ENCODE measurements around the gene LRRC72.
"Not testable (repeated sequence)": the region's sequence is repeated elsewhere in the genome, so short reads cannot be mapped to it uniquely, and the experiment has no call there.

The LRRC72 gene

GRCh38 chr7:16583834-16584233 lies 57.2 kb downstream of the LRRC72 start:
- no peak for DNase-seq

DNA sequence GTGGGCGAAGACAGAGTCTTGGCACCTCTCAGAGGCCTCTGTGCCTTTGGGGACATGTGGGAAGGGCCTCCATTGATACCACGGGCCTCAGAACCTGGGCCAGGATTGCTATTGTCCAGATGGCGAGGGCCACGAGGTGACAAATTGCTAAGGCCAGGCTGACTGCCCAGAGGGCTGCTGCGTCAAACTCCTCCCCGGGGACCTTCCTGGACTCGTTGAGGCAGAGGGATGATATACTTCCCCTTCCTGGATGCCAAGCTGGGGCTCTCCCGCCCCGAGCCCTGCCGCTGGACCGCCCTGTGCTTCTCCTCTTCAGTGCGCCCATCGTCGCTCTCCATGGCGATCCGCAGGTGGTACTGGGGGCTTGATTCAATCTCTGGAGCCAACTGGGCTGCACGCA lies 58.9 kb downstream of the LRRC72 start:
- DNase-seq = no peak

GRCh38 chr7:16586081-16586874 lies 59.7 kb downstream of the LRRC72 start:
- no peak for DNase-seq

GRCh38 chr7:16587129-16587528 lies 60.5 kb downstream of the LRRC72 start:
- no peak for DNase-seq

DNA sequence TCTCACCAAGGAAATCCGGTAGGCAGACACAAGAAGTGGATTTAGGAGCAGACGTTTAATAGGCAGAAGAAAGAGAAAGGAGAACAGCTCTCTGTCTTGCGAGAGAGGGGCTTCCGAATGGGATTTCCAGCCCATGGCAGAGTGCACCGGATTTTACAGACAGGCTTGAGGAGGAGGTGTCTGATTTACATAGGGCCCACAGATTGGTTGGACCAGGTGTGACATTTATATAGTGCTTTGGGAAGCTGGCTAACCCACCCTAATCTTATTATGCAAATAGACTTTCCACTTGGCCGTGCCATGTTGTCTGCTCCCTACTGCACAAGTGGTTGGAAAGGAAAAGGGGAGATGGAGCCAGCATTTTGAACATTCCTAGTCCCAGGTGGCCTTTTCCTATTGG lies 61.2 kb downstream of the LRRC72 start:
- DNase-seq = no peak

GRCh38 chr7:16589881-16590280 lies 63.3 kb downstream of the LRRC72 start:
- no peak for DNase-seq

DNA sequence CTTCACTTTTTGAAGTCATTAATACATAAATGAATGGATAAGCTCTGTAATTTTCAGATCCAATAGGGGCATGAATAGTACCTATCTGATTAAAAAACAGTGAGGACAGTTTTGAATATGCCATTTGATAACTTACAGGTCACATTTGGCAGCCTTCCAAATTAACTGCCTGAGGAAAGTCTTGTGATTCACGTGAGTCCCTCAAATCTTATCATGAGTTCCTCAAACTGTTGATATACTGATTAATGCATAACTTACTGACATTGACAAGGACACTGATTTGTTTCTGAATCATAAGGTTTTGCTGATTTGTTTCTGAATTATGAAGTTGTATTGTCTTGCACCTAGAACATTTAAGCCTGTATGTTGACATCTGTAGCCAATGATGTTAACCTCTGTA lies 63.8 kb downstream of the LRRC72 start:
- no peak for DNase-seq

GRCh38 chr7:16592395-16592794 lies 65.8 kb downstream of the LRRC72 start:
- no peak for DNase-seq

DNA sequence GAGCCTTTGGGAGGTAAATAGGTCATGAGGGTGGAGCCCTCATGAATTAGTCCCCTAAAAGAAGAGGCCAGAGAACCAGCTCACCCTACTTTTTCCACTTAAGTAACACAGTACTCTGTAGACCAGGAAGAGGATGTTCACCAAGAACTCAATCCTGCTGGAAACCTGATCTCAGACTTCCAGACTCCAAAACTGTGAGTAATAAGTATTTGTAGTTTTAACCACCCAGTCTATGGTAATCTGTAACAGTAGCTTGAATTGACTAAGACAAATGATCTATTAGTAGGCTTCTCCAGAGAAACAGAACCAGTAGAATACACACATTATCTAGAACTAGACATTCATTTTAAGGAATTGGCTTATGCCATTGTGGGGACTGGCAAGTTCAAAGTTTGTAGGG lies 67.4 kb downstream of the LRRC72 start:
- no peak for DNase-seq

GRCh38 chr7:16594676-16595075 lies 68.1 kb downstream of the LRRC72 start:
- DNase-seq = no peak

DNA sequence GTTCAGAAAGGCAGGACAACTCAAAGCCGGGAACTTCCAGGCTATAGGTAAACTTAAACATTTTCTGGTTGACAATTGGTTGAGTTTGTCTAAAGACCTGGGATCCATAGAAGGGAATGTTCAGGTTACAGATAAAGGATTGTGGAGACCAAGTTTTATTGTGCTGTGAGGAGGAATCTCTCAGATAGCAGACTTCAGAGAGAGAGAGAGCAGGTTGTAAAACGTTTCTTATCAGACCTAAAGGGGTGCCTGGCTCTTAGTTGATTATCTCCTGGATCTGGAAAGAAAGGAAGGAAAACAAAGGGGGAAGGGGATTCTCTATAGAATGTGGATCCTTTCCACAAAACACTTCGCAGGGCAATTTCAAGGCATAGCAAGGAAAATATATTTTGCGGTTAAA lies 69.0 kb downstream of the LRRC72 start:
- not testable (repeated sequence) for DNase-seq

- DNase-seq = no peak
Measured at GRCh38 chr7:16598015-16598414, 71.4 kb downstream of the LRRC72 start.

GRCh38 chr7:16599860-16600259 lies 73.2 kb downstream of the LRRC72 start:
- DNase-seq = no peak

DNA sequence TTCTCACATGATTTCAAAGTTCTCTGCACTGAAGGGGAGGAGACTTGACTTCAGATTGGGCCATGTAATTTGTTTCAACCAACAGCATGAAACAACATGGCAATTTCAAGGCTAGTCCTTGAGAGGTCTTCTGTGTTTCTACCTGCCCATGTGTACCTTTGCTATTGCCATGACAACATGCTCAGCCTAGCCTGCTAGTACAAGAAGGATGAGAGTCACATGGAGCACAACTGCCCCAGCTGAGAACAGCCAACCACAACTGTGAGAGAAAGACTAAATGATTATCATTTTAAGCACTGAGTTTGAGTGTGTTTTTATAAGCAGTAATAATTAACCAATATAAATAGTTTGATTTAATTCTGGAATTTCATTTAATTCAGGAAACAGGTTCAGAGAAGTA lies 77.0 kb downstream of the LRRC72 start:
- no peak for DNase-seq

DNA sequence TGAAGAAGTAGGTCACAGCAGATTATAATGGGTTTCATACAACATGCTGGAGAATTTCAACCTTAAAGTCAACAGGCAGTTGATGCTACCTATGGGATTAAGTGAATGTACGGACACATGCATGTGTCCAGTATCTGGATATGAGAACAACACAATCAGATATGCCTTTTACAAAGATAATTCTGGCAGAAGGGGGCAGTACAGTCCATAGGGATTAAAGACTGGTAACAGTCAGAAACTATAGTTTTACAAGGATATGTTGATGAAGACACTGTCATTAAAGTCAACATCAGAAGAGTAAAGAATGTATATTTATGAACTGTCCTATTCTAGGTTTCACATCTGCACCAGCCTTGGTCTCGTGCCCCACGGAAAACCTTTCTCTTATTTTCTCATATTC lies 77.4 kb downstream of the LRRC72 start:
- no peak for DNase-seq

GRCh38 chr7:16606704-16607103 lies 80.1 kb downstream of the LRRC72 start:
- no peak for DNase-seq

DNA sequence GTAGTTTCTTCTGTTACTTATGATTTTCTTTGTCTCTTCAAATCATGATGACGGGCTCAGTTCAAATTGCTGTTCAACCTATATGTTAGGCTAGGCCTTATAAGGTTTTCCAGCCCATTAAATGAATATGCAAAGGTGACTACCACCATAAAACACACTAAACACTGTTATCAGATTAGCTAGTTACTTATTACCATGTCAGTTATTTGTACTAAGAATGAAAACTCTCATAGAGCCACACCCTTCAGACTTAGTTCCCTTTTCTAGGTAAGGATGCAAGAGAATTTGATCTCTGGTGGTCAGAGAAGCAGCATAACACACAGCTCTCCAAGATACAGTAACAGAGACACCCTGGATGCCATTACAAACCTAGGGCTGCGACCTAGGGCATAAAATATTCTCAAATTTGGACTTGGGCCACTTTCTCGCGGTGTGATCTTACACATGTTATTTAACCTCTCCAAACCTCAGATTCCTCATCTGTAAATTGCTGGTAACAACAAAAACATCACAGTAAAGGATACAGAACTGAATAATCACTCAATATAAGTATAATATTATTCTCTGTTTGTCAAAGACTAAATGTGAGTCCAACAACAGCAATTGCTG lies 83.3 kb downstream of the LRRC72 start:
- no peak for DNase-seq

DNA sequence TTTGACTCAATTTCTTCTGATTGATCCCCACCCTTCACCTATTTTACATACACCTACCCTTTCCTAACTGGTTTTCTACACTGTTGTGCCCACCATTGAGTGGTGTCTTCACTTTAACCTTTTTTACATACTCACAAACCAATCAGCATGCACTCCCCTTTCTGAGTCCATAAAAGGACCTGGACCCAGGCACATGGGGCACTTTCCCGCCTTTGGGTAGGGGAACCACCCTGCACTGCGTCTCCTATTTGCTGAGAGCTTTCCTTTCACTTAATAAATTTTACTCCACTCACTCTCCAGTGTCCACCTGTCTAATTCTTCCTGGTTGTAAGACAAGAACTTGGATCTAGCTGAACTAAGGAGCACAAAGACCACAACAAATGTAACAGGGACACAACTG lies 85.1 kb downstream of the LRRC72 start:
- DNase-seq = no peak

DNA sequence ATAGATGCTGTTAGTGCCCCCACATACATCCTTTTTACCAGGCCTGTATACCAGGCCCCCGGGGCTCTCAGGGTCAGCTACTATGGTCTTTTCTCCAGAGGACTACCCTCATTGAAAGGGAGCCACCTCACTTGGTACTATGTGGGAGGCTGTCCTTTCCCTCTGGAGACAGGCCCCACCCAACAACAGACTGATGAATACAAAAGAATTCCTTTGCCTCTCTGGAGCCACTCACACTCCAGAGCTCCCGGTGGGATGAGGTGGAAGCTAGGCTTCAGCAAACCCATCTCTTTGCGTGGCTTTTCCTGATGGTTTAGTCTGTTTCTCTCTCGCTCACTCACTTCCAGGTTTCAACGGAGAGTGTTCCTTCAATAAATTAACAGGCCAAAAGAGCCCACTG lies 88.6 kb downstream of the LRRC72 start:
- no peak for DNase-seq

- no peak for DNase-seq
Measured at GRCh38 chr7:16616122-16616521, 89.5 kb downstream of the LRRC72 start.

GRCh38 chr7:16616542-16616941 lies 89.9 kb downstream of the LRRC72 start:
- no peak for DNase-seq

DNA sequence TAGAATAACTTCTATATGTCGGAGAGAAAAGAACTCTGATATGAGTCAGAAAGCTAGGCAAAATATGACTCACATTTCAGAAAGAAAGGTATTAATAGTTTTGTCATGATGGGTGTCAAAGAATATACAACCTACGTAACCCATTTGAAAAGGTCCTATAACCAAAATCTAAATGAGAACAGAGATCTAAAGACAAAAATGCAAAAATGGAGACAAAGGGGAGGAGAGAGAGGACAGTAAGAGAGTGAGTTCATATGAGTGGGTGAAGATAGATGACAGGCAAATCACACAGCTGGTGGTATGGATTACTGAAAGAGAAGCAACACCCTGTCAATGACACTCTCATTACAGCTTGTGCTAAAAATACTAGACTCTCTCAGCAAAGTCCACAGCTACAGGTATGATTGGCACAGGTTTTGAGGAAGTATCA lies 93.4 kb downstream of the LRRC72 start:
- DNase-seq = peak; percentile 14

- no peak for DNase-seq
Measured at GRCh38 chr7:16626388-16626787, 99.8 kb downstream of the LRRC72 start.

DNA sequence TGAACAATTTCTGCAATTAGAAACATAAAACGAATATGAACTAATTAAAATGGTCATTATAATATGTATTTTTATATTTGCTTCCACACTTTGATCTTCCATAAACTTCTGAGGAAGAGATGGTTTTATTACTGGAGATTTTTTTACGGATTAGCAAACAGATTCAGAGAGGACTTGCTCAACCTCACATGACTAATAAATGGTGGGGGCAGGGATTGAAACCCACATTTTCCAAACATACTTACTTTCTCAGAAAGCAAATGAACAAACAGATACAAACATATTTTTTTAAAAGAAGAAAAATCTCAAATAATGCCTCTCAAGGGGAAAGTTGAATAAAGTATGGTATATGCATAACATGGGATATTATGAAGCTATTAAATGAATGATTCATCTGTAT lies 100.6 kb downstream of the LRRC72 start:
- no peak for DNase-seq

DNA sequence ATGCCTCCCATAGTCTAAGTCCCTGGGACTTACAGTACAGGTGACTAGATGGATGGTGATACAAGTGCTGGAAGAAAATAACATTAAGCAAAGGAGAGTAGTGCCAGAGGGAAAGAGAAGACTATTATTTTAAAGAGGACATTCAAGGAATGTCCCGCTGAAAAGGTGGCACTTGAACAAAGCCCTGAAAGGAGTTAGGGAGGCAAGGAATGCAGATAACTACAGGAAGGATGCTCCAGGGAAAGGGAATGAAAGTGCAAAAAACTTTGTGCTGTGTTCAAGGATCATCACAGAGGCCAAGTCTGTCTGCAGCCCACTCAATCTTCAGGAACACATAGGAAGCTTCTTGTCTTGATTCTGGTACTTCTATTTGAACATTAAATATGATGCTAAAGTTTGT lies 104.0 kb downstream of the LRRC72 start:
- DNase-seq = no peak
